Retinal pigment epithelial cell (primary cell): ENCODE measurements around the gene SEC24A.

Experiments used
- DNase-seq: peaks from one replicate; pipeline ENCODE4 v3.0.0-alpha.2; 2010; ENCODE audit warnings: low read depth
- H3K4me3 ChIP-seq: 2 replicates; pipeline ENCODE4 v1.5.1; 2011; ENCODE audit warnings: mild to moderate bottlenecking, low read length, control low read depth, moderate library complexity
- TF ChIP-seq, protein P1 (sequence below): conservative IDR thresholded peaks from 2 replicates; pipeline ENCODE4 v1.5.1; 2011; ENCODE audit warnings: low read depth, low read length, control low read depth, inconsistent platforms

Gene SEC24A

DNA sequence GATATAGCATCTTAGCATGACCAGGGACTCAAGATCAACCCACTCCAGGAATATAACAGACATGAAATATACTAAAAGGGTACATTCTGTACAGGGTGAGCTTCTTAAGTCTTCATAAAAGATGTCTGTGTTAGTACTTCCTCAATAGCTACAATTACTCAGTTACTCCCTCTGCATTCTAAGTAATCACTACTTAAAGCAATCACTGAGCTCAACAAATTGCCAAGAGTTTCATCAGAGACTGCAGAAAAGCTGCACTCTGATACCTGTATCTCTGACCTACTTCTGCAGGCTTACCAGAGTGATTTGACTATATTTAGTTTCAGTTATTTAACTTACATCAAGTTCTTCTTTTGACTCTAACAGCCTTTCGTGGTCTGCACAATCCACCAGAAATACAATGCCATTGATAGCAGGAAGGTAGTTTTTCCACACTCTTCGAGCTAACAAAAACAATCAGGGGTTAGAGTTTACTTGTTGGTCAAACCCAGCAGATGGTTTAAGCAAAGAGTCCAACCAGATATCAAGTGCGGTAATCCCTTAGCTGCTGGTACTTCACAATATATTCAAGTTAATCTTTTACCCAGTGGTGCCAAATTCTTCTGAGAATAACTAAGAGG is 39.2 kb upstream of the SEC24A start:
- TF ChIP-seq, protein P1, sequence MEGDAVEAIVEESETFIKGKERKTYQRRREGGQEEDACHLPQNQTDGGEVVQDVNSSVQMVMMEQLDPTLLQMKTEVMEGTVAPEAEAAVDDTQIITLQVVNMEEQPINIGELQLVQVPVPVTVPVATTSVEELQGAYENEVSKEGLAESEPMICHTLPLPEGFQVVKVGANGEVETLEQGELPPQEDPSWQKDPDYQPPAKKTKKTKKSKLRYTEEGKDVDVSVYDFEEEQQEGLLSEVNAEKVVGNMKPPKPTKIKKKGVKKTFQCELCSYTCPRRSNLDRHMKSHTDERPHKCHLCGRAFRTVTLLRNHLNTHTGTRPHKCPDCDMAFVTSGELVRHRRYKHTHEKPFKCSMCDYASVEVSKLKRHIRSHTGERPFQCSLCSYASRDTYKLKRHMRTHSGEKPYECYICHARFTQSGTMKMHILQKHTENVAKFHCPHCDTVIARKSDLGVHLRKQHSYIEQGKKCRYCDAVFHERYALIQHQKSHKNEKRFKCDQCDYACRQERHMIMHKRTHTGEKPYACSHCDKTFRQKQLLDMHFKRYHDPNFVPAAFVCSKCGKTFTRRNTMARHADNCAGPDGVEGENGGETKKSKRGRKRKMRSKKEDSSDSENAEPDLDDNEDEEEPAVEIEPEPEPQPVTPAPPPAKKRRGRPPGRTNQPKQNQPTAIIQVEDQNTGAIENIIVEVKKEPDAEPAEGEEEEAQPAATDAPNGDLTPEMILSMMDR, result no peak
- no peak for DNase-seq
- no peak overlapping the region for H3K4me3 ChIP-seq

DNA sequence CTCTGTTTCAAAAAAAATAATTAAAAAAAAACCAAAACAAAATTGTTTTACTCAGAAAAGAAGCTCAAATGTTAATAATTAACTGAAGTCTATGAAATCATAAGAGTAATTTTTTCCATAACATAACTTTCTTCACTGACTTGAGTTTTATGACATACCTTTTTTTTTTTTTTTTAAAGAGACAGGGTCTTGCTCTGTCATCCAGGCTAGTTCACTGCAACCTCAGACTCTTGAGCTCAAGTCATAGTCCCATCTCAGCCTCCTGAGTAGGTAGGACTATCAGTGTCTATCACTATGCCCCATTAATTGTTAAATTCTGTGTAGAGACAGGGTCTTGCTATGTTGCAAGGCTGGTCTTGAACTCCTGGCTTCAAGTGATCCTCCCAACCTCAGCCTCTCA is 37.9 kb upstream of the SEC24A start:
- no peak for DNase-seq
- TF ChIP-seq, protein P1, result no peak
- H3K4me3 ChIP-seq, result no peak overlapping the region

DNA sequence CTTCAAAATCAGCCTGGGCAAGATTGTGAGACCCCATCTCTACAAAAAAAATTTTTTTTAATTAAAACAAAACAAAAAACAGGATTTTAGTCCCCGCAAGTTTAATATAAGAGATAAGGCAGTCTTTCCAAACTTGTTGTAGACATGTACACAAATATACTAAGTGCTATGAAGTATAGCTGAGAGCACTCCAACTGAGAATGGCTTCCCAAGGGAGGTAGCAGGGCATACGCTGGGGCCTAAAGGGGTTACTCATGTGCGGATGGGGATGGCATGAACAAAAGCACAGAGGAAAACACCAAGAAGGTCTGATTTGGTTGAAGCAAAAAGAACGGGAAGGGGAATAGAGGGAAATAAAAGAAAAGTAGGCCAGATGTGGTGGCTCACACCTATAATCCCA is 37.1 kb upstream of the SEC24A start:
- DNase-seq, result no peak
- TF ChIP-seq, protein P1, result no peak
- no peak overlapping the region for H3K4me3 ChIP-seq

DNA sequence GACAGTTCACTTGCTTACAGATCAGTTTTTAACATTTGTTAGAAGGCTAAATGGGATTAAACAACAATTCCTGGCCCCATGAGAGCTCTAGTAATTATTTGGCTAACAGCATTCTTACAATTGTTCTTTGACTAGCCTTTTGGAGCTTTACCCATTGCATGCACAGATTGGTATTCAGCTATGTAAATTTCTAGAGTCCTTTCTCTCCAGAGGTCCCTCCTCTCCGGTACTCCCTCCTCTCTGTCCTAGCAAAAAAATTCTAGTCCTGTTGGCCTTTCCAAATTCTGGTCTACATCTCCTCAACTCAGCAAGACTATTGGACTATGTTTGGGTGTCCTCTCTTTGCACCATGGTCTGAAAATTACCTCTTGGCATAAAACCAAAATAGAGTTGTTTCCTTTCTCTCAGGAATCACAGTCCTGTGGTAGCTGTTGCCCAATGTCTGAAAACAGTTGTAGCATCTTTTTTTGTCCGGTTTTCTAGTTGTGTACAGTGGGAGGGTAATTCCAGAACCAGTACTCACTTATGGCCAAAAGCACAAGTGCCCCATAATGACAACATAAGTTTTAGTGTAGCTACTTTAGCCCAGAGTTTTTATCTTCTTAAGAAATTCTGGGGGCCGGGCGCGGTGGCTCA is 34.0 kb upstream of the SEC24A start:
- no peak overlapping the region for H3K4me3 ChIP-seq
- DNase-seq, result no peak
- TF ChIP-seq, protein P1, result no peak

DNA sequence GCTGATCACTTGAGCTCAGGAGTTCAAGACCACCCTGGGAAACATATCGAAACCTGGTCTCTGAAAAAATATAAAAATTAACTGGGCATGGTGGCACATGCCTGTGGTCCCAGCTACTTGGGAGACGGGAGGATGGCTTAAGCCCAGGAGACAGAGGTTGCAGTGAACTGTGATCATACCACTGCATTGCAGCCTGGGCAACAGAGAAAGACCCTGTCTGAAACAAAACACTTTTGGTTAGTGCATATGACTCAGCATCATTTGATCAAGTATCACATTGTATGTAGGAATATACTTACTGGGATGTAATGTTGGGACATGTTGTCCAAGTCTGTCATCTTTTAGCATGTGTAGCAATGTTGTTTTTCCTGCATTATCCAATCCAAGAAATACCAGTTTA is 28.0 kb upstream of the SEC24A start:
- TF ChIP-seq, protein P1, result no peak
- DNase-seq, result no peak
- no peak overlapping the region for H3K4me3 ChIP-seq

DNA sequence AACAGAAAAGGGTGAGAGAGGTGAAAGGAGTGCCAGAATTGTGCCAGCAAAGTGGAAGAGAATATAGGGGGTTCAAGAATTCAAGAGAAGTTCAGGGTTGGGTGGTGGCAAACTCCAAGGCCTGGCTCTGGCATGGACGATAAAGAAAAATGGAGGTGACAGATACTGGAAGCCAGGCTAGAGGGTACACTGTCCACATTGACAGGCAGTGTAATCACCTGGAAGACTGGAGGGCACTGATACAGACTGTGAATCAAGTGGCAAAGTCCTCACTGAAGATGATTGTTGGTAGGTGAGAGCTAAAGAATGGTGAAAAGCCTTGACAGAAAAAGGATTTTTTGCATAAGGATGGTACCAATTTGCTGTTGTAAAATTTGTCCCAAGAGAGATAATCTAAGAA is 23.0 kb upstream of the SEC24A start:
- no peak for DNase-seq
- H3K4me3 ChIP-seq, result no peak overlapping the region
- TF ChIP-seq, protein P1, result no peak

DNA sequence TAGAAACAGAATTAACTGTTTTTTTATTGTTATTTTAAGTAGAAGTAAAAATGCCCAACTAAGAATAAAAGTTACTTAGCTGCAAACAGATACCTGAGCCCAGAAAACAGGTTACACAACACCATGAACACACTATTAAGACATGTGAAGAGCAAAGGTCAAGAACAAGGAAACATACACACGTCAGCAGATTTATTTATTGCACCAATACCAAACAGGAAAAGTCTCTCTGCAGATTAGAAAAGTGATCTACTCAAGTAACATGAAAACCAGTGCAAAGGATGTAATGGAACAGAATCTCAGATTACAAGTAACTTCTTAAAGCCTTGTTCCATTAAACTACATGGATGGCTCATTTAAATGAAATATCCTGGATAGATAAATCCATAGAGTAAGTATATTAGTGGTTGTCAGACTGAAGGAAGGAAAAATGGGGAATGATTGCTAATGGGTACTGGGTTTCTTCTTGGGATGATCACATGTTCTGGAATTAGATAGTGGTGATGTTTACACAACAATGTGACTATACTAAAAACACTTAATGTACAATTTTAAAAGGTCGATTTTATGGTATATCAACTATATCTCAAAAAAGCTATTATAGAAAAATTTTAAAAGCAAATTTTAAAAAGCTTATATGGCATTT is 22.1 kb upstream of the SEC24A start:
- no peak overlapping the region for H3K4me3 ChIP-seq
- no peak for DNase-seq
- TF ChIP-seq, protein P1, result no peak
